ENCODE results near the gene ZSWIM4.
"Not testable (repeated sequence)": the region's sequence is repeated elsewhere in the genome, so short reads cannot be mapped to it uniquely, and the experiment has no call there.

The ZSWIM4 gene

GRCh38 chr19:13778398-13778797 lies 16.8 kb upstream of the ZSWIM4 start:
- no peak for DNase-seq (ENCODE audit: low spot score)

- DNase-seq (ENCODE audit: low spot score): no peak
Measured at GRCh38 chr19:13778847-13779246, 16.4 kb upstream of the ZSWIM4 start.

- not testable (repeated sequence) for DNase-seq (ENCODE audit: low spot score)
Measured at GRCh38 chr19:13779794-13780193, 15.4 kb upstream of the ZSWIM4 start.

- DNase-seq (ENCODE audit: low spot score): no peak
Measured at GRCh38 chr19:13781547-13781946, 13.7 kb upstream of the ZSWIM4 start.

- no peak for DNase-seq (ENCODE audit: low spot score)
Measured at GRCh38 chr19:13782537-13782936, 12.7 kb upstream of the ZSWIM4 start.

- no peak for DNase-seq (ENCODE audit: low spot score)
Measured at GRCh38 chr19:13783565-13784500, 11.4 kb upstream of the ZSWIM4 start.

- DNase-seq (ENCODE audit: low spot score): peak; percentile 65
Measured at GRCh38 chr19:13784731-13785452, 10.4 kb upstream of the ZSWIM4 start.

- DNase-seq (ENCODE audit: low spot score): no peak
Measured at GRCh38 chr19:13788991-13789390, 6.3 kb upstream of the ZSWIM4 start.

- DNase-seq (ENCODE audit: low spot score): no peak
Measured at GRCh38 chr19:13790354-13790753, 4.9 kb upstream of the ZSWIM4 start.

GRCh38 chr19:13793317-13793716 lies 1.9 kb upstream of the ZSWIM4 start:
- DNase-seq (ENCODE audit: low spot score): not testable (repeated sequence)

- peak; percentile 50 for DNase-seq (ENCODE audit: low spot score)
Measured at GRCh38 chr19:13794398-13794756, 866 bp upstream of the ZSWIM4 start.

GRCh38 chr19:13795595-13796300 lies 505 bp downstream of the ZSWIM4 start:
- no peak for DNase-seq (ENCODE audit: low spot score)

GRCh38 chr19:13796301-13797057 lies 1.2 kb downstream of the ZSWIM4 start:
- DNase-seq (ENCODE audit: low spot score): no peak

GRCh38 chr19:13797058-13797440 lies 1.8 kb downstream of the ZSWIM4 start:
- no peak for DNase-seq (ENCODE audit: low spot score)

GRCh38 chr19:13797870-13798269 lies 2.6 kb downstream of the ZSWIM4 start:
- no peak for DNase-seq (ENCODE audit: low spot score)

GRCh38 chr19:13799669-13800068 lies 4.4 kb downstream of the ZSWIM4 start:
- no peak for DNase-seq (ENCODE audit: low spot score)

GRCh38 chr19:13803038-13803437 lies 7.8 kb downstream of the ZSWIM4 start:
- no peak for DNase-seq (ENCODE audit: low spot score)

- peak; percentile 40 for DNase-seq (ENCODE audit: low spot score)
Measured at GRCh38 chr19:13804830-13805683, 9.8 kb downstream of the ZSWIM4 start.

- DNase-seq (ENCODE audit: low spot score): no peak
Measured at GRCh38 chr19:13806728-13807127, 11.5 kb downstream of the ZSWIM4 start.

GRCh38 chr19:13807421-13808021 lies 12.3 kb downstream of the ZSWIM4 start:
- DNase-seq (ENCODE audit: low spot score): no peak

GRCh38 chr19:13808856-13809255 lies 13.6 kb downstream of the ZSWIM4 start:
- no peak for DNase-seq (ENCODE audit: low spot score)

Data from hematopoietic multipotent progenitor cell treated with erythropoietin and hydrocortisone succinate and interleukin-3 and kit ligand, for 15 days (in vitro differentiated cells).